ENCODE data around the gene RBP3.

GRCh38 chr10:47332371-47332770 is 15.8 kb upstream of the RBP3 start:
- TF ChIP-seq CEBPB (IDR thresholded peaks at IDR 0.05; ENCODE audit: low read depth) (no peak), EZH2 (IDR thresholded peaks at IDR 0.05) (no peak), POLR2A (IDR thresholded peaks at IDR 0.05; ENCODE audit: borderline replicate concordance, extremely low read depth, insufficient read depth, insufficient read length) (no peak), MAX (IDR thresholded peaks at IDR 0.05) (no peak), POLR2AphosphoS5 (IDR thresholded peaks at IDR 0.05; ENCODE audit: low read depth, low read length) (no peak)
- TF ChIP-seq, protein P1, sequence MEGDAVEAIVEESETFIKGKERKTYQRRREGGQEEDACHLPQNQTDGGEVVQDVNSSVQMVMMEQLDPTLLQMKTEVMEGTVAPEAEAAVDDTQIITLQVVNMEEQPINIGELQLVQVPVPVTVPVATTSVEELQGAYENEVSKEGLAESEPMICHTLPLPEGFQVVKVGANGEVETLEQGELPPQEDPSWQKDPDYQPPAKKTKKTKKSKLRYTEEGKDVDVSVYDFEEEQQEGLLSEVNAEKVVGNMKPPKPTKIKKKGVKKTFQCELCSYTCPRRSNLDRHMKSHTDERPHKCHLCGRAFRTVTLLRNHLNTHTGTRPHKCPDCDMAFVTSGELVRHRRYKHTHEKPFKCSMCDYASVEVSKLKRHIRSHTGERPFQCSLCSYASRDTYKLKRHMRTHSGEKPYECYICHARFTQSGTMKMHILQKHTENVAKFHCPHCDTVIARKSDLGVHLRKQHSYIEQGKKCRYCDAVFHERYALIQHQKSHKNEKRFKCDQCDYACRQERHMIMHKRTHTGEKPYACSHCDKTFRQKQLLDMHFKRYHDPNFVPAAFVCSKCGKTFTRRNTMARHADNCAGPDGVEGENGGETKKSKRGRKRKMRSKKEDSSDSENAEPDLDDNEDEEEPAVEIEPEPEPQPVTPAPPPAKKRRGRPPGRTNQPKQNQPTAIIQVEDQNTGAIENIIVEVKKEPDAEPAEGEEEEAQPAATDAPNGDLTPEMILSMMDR (IDR thresholded peaks at IDR 0.05 in 2 of 3, conservative IDR thresholded peaks at IDR 0.05 in 1 of 3; ENCODE audit: borderline replicate concordance in 1 of 3, insufficient read depth in 1 of 3, low read depth in 2 of 3, low read length in 2 of 3) = 0 out of 6 replicates have a peak, but pooled peaks of 1 of the 3 experiments have one; percentile 20
